ENCODE measurements around the gene NES. TPM values are rescaled to one million over a fixed set of nuclear protein-coding genes. Genes with fewer than 3 reads are reported as not detected.
"Not testable (repeated sequence)": the region's sequence is repeated elsewhere in the genome, so short reads cannot be mapped to it uniquely, and the experiment has no call there.

NES gene
- total RNA-seq, 2 experiments from 2014 or later: not detected

- POLR2A ChIA-PET: interaction anchor here (1.2 kb wide), 1 partner anchor 41 kb away, joined by 3 read pairs; no protein-coding TSS in a partner anchor
- CTCF ChIA-PET: interaction anchor here (0.6 to 3.2 kb wide), 12 partner anchors 14 to 112 kb away, joined by 3 to 14 read pairs (median 4); partner anchors contain the start of gene METTL25B
Measured at GRCh38 chr1:156643049-156643777, 34.0 kb downstream of the NES start.

GRCh38 chr1:156642265-156643048 lies 34.8 kb downstream of the NES start:
- ChIA-PET POLR2A (interaction anchor here (1.2 kb wide), 1 partner anchor 42 kb away, joined by 3 read pairs; no protein-coding TSS in a partner anchor), CTCF (interaction anchor here (1.0 to 3.1 kb wide), 7 partner anchors 15 to 36 kb away, joined by 3 to 16 read pairs (median 5); no protein-coding TSS in a partner anchor)

- CTCF ChIA-PET: interaction anchor here (0.8 to 3.1 kb wide), 6 partner anchors 15 to 48 kb away, joined by 3 to 16 read pairs (median 4); no protein-coding TSS in a partner anchor
- POLR2A ChIA-PET: interaction anchor here (0.7 kb wide), 1 partner anchor 20 kb away, joined by 7 read pairs; no protein-coding TSS in a partner anchor
Measured at GRCh38 chr1:156641761-156642264, 35.4 kb downstream of the NES start, which contains the start of gene BCAN. TSS of gene BCAN (plus strand) at chr1:156642117. CDS start at chr1:156646055, 3,938 bp downstream.

GRCh38 chr1:156640842-156641706 lies 36.1 kb downstream of the NES start:
- CTCF ChIA-PET: interaction anchor here (0.8 to 3.1 kb wide), 6 partner anchors 11 to 48 kb away, joined by 3 to 16 read pairs (median 4); no protein-coding TSS in a partner anchor
- POLR2A ChIA-PET: interaction anchor here (0.6 to 0.7 kb wide), 2 partner anchors 21 to 266 kb away, joined by 4 to 7 read pairs; no protein-coding TSS in a partner anchor

- CTCF ChIA-PET: interaction anchor here (3.1 kb wide), 1 partner anchor 13 kb away, joined by 16 read pairs; no protein-coding TSS in a partner anchor
Measured at GRCh38 chr1:156639601-156640101, 37.6 kb downstream of the NES start.

GRCh38 chr1:156638189-156638985 lies 38.8 kb downstream of the NES start:
- ChIA-PET CTCF (interaction anchor here (0.6 to 0.9 kb wide), 2 partner anchors 11 to 107 kb away, joined by 3 to 4 read pairs; no protein-coding TSS in a partner anchor), POLR2A (no interaction called here)

More at GRCh38 chr1:156639601-156640101, 37.6 kb downstream of the NES start:
- POLR2A ChIA-PET: no interaction called here

GRCh38 chr1:156632355-156632754 lies 44.9 kb downstream of the NES start:
- CTCF ChIA-PET: no interaction called here
- POLR2A ChIA-PET: no interaction called here

GRCh38 chr1:156631152-156631551 lies 46.1 kb downstream of the NES start:
- POLR2A ChIA-PET: not testable (repeated sequence)

GRCh38 chr1:156629823-156630449 lies 47.3 kb downstream of the NES start:
- ChIA-PET POLR2A (no interaction called here), CTCF (interaction anchor here (1.5 to 9.3 kb wide), 2 partner anchors 11 to 29 kb away, joined by 3 to 119 read pairs; no protein-coding TSS in a partner anchor)

More at GRCh38 chr1:156631152-156631551, 46.1 kb downstream of the NES start:
- CTCF ChIA-PET: interaction anchor here (1.0 to 1.5 kb wide), 2 partner anchors 9 to 19 kb away, joined by 3 read pairs; no protein-coding TSS in a partner anchor

GRCh38 chr1:156627313-156627880 lies 49.8 kb downstream of the NES start:
- CTCF ChIA-PET: interaction anchor here (0.6 to 9.3 kb wide), 25 partner anchors 8 to 242 kb away, joined by 3 to 119 read pairs (median 6); partner anchors contain the start of genes BCAN, CRABP2, HDGF and NTRK1
- POLR2A ChIA-PET: no interaction called here

GRCh38 chr1:156626079-156626438 lies 51.1 kb downstream of the NES start:
- CTCF ChIA-PET: interaction anchor here (0.6 to 9.3 kb wide), 15 partner anchors 13 to 263 kb away, joined by 3 to 119 read pairs (median 10); partner anchors contain the start of genes BCAN and CRABP2
- POLR2A ChIA-PET: no interaction called here

- POLR2A ChIA-PET: interaction anchor here (1.5 kb wide), 1 partner anchor 36 kb away, joined by 3 read pairs; no protein-coding TSS in a partner anchor
- CTCF ChIA-PET: interaction anchor here (0.5 to 9.3 kb wide), 12 partner anchors 12 to 1799 kb away, joined by 3 to 119 read pairs (median 8); partner anchors contain the start of genes BCAN and CRABP2
Measured at GRCh38 chr1:156625436-156626078, 51.6 kb downstream of the NES start.

- POLR2A ChIA-PET: interaction anchor here (1.5 kb wide), 1 partner anchor 36 kb away, joined by 3 read pairs; no protein-coding TSS in a partner anchor
- CTCF ChIA-PET: interaction anchor here (0.5 to 9.3 kb wide), 24 partner anchors 10 to 1799 kb away, joined by 3 to 119 read pairs (median 6); partner anchors contain the start of genes BCAN, CRABP2, GPATCH4 and MRPL24
Measured at GRCh38 chr1:156624814-156625435, 52.3 kb downstream of the NES start.

- ChIA-PET POLR2A (interaction anchor here (0.7 to 1.5 kb wide), 2 partner anchors 25 to 37 kb away, joined by 3 read pairs; no protein-coding TSS in a partner anchor), CTCF (interaction anchor here (0.6 to 9.3 kb wide), 23 partner anchors 9 to 236 kb away, joined by 3 to 119 read pairs (median 6); partner anchors contain the start of genes BCAN, CRABP2, GPATCH4 and MRPL24)
Measured at GRCh38 chr1:156623946-156624813, 53.0 kb downstream of the NES start.
